SK-N-SH (cell line): ENCODE results near the gene KMT2E. TPM values are rescaled to one million over a fixed set of nuclear protein-coding genes. Genes with fewer than 3 reads are reported as not detected.

Source experiments
- CTCF ChIA-PET: fragments of 300-600, 350-600 bp; formaldehyde crosslinking; extraction: SDS; loops from one replicate; lab custom pipeline; 2021; lab: Yijun Ruan, JAX
- POLR2A ChIA-PET: fragments of 350-600 bp; sonication (Branson Sonifier 250); formaldehyde crosslinking; extraction: SDS; loops from one replicate; lab custom pipeline; 2020; ENCODE audit warnings: antibody characterized with exemption, inconsistent platforms; lab: Yijun Ruan, JAX
- DNase-seq: peaks from one replicate; pipeline ENCODE4 v3.0.0; 2012
- H2AFZ ChIP-seq: fragments of 200-600 bp; sonication (generic); 2 replicates; pipeline ENCODE4 v1.8.1; 2016; ENCODE audit warnings: antibody characterized with exemption, mild to moderate bottlenecking, low read depth
- H3F3A ChIP-seq: fragments of 200-600 bp; sonication (generic); replicated peaks from 2 replicates; pipeline ENCODE3; 2016; ENCODE audit warnings: antibody characterized with exemption, mild to moderate bottlenecking; ENCODE audit not compliant: insufficient read depth
- H3K27ac ChIP-seq, 2 experiments: fragments of 200-500 bp in 1 of 2; fragments of 200-600 bp in 1 of 2; sonication (Bioruptor generic) in 1 of 2; sonication (generic), shearing (Covaris generic) in 1 of 2; 2 replicates each; pipeline versions ENCODE4 v1.5.1 to v1.6.1; 2014 to 2016; ENCODE audit warnings: low read depth in 2 of 2, inconsistent platforms in 1 of 2, low read length in 1 of 2, mild to moderate bottlenecking in 1 of 2, mixed read lengths in 1 of 2
- H3K27me3 ChIP-seq: fragments of 200-600 bp; sonication (generic), shearing (Covaris generic); 2 replicates; pipeline ENCODE4 v1.6.1; 2016; ENCODE audit warnings: mixed run types; ENCODE audit not compliant: insufficient read depth
- H3K36me3 ChIP-seq, 2 experiments: fragments of 200-500 bp in 1 of 2; fragments of 200-600 bp in 1 of 2; sonication (Bioruptor generic) in 1 of 2; sonication (generic) in 1 of 2; replicated peaks in 1 of 2; 2 replicates each; pipeline versions ENCODE3 to v1.5.1; 2014 to 2016; ENCODE audit warnings: low read length in 1 of 2, mild to moderate bottlenecking in 1 of 2; ENCODE audit not compliant: insufficient read depth in 2 of 2, control insufficient read depth in 1 of 2
- H3K4me1 ChIP-seq, 2 experiments: fragments of 200-500 bp in 1 of 2; fragments of 200-600 bp in 1 of 2; sonication (Bioruptor generic) in 1 of 2; sonication (generic), shearing (Covaris generic) in 1 of 2; 2 replicates each; pipeline versions ENCODE4 v1.5.1 to v1.6.1; 2014 to 2016; ENCODE audit warnings: low read depth in 1 of 2, low read length in 1 of 2, mixed run types in 1 of 2; ENCODE audit not compliant: insufficient read depth in 2 of 2, control insufficient read depth in 1 of 2
- H3K4me2 ChIP-seq: fragments of 200-600 bp; sonication (generic), shearing (Covaris generic); 2 replicates; pipeline ENCODE4 v1.6.1; 2017; ENCODE audit warnings: mixed run types
- H3K4me3 ChIP-seq, 2 experiments: fragments of 200-500 bp in 1 of 2; fragments of 200-600 bp in 1 of 2; sonication (Bioruptor generic) in 1 of 2; sonication (generic), shearing (Covaris generic) in 1 of 2; 2 replicates each; pipeline versions ENCODE4 v1.5.1 to v1.8.1; 2014 to 2016; ENCODE audit warnings: low read depth in 2 of 2, inconsistent platforms in 1 of 2, low read length in 1 of 2, mild to moderate bottlenecking in 1 of 2, mixed read lengths in 1 of 2, moderate library complexity in 1 of 2
- H3K79me2 ChIP-seq: fragments of 200-600 bp; sonication (generic); 2 replicates; pipeline ENCODE4 v1.8.1; 2017; ENCODE audit warnings: mild to moderate bottlenecking; ENCODE audit not compliant: insufficient read depth
- H3K9ac ChIP-seq: fragments of 200-600 bp; sonication (generic); 2 replicates; pipeline ENCODE4 v1.6.1; 2017; ENCODE audit warnings: mixed run types
- H3K9me2 ChIP-seq: fragments of 200-600 bp; sonication (generic); 2 replicates; pipeline ENCODE4 v1.6.1; 2017; ENCODE audit warnings: mixed run types
- H3K9me3 ChIP-seq: fragments of 200-600 bp; sonication (generic); 2 replicates; pipeline ENCODE4 v1.6.1; 2017; ENCODE audit warnings: mixed run types, mild to moderate bottlenecking, moderate library complexity
- H4K20me1 ChIP-seq: fragments of 200-600 bp; sonication (generic); 2 replicates; pipeline ENCODE4 v1.6.1; 2017; ENCODE audit warnings: mild to moderate bottlenecking, mixed run types; ENCODE audit not compliant: insufficient read depth
- ELF1 ChIP-seq: IDR thresholded peaks from 2 replicates; pipeline ENCODE4 v1.4.0; 2012
- EP300 ChIP-seq, 2 experiments: IDR thresholded peaks; 2 replicates each; pipeline versions ENCODE4 v1.4.0 to v1.6.1; 2012; ENCODE audit warnings: borderline replicate concordance in 1 of 2, low read depth in 1 of 2, low read length in 1 of 2
- EZH2phosphoT487 ChIP-seq: fragments of 200-600 bp; sonication (generic); IDR thresholded peaks from 2 replicates; pipeline ENCODE4 v1.6.1; 2017; ENCODE audit warnings: low read depth, mixed run types, mild to moderate bottlenecking, antibody characterized with exemption, moderate library complexity, borderline replicate concordance
- FOXJ3 ChIP-seq: sonication (generic); formaldehyde crosslinking; IDR thresholded peaks from 2 replicates; pipeline ENCODE4 v1.5.1; 2020; ENCODE audit warnings: mild to moderate bottlenecking, missing genetic modification reagents
- GABPA ChIP-seq: IDR thresholded peaks from 2 replicates; pipeline ENCODE4 v1.4.0; 2012; ENCODE audit warnings: low read depth, mild to moderate bottlenecking
- GATA2 ChIP-seq: sonication (generic); formaldehyde crosslinking; IDR thresholded peaks from 2 replicates; pipeline ENCODE4 v1.5.0; 2020; ENCODE audit warnings: mild to moderate bottlenecking, missing genetic modification reagents
- IRF3 ChIP-seq: fragments of 150-350 bp; IDR thresholded peaks from 2 replicates; pipeline ENCODE4 v1.6.1; 2016; ENCODE audit warnings: mild to moderate bottlenecking, low read depth, low read length
- JUND ChIP-seq: IDR thresholded peaks from 2 replicates; pipeline ENCODE4 v1.4.0; 2012
- MAX ChIP-seq: IDR thresholded peaks from 2 replicates; pipeline ENCODE4 v1.4.0; 2012; ENCODE audit warnings: low read depth
- MEF2A ChIP-seq: IDR thresholded peaks from 2 replicates; pipeline ENCODE4 v1.4.0; 2012; ENCODE audit warnings: low read depth, borderline replicate concordance
- NFIC ChIP-seq: IDR thresholded peaks from 2 replicates; pipeline ENCODE4 v1.4.0; 2012; ENCODE audit warnings: borderline replicate concordance
- NRF1 ChIP-seq: IDR thresholded peaks from 2 replicates; pipeline ENCODE4 v1.6.1; 2012; ENCODE audit warnings: low read depth, mild to moderate bottlenecking, low read length
- PBX3 ChIP-seq: IDR thresholded peaks from 2 replicates; pipeline ENCODE4; 2012
- RAD21 ChIP-seq: IDR thresholded peaks from 2 replicates; pipeline ENCODE4 v1.6.1; 2012; ENCODE audit warnings: mild to moderate bottlenecking, low read length
- RCOR1 ChIP-seq: fragments of 150-350 bp; IDR thresholded peaks from 2 replicates; pipeline ENCODE4 v1.6.1; 2017; ENCODE audit warnings: antibody characterized with exemption, low read length
- RXRA ChIP-seq: IDR thresholded peaks from 2 replicates; pipeline ENCODE4 v1.4.0; 2012; ENCODE audit warnings: low read depth, mild to moderate bottlenecking, borderline replicate concordance
- SIN3A ChIP-seq: IDR thresholded peaks from 2 replicates; pipeline ENCODE4 v1.6.1; 2012; ENCODE audit warnings: low read depth, mild to moderate bottlenecking, low read length, moderate library complexity, borderline replicate concordance
- TEAD4 ChIP-seq: IDR thresholded peaks from 2 replicates; pipeline ENCODE4 v1.4.0; 2012; ENCODE audit warnings: mild to moderate bottlenecking, borderline replicate concordance; ENCODE audit not compliant: insufficient read depth
- USF1 ChIP-seq: IDR thresholded peaks from 2 replicates; pipeline ENCODE4 v1.4.0; 2012; ENCODE audit warnings: low read depth, borderline replicate concordance
- USF2 ChIP-seq: fragments of 150-350 bp; IDR thresholded peaks from 2 replicates; pipeline ENCODE4 v1.6.1; 2017; ENCODE audit warnings: antibody characterized with exemption, low read length, low read depth, borderline replicate concordance
- whole genome bisulfite sequencing: methylation state at CpG from one replicate; pipeline ENCODE4 v1.1.6; 2017; ENCODE audit warnings: low lambda C conversion rate; 5-methylcytosine and 5-hydroxymethylcytosine counted together
- polyA plus RNA-seq, 3 experiments: library from polyadenylated mRNA; depleted of rRNA; stranded (reverse); fragments of >200 nt; gene quantifications; 2 replicates each; pipeline ENCODE4 v1.2.3, GENCODE V29; 2012

KMT2E gene
- polyA plus RNA-seq, 1 of the 3 experiments (the other 2 are of a cell fraction), result 6.4 TPM

GRCh38 chr7:105032553-105033214 lies 18.7 kb downstream of the KMT2E start:
- Histone ChIP-seq H3K9me2 (no peaks in the 10 kb centered on the region), H3F3A (peaks cover 5% of the 10 kb centered on the region), H3K9ac (no peak overlapping the region), H3K9me3 (no peaks in the 10 kb centered on the region), H3K36me3 (peaks cover 0 to 12% of the 10 kb centered on the region in 2 experiments), H3K79me2 (peaks cover 99% of the 10 kb centered on the region), H3K27me3 (no peaks in the 10 kb centered on the region), H2AFZ (no peak overlapping the region), H3K27ac (no peak overlapping the region), H3K4me3 (no peak overlapping the region), H3K4me1 (peaks cover 0 to 5% of the 10 kb centered on the region in 2 experiments; a peak in 1 of 4 replicates), H3K4me2 (no peak overlapping the region), H4K20me1 (peaks cover 99% of the 10 kb centered on the region)
- no peak for TF ChIP-seq TEAD4
- ChIA-PET POLR2A (no interaction called here), CTCF (no interaction called here)
- WGBS, result 100% methylated on average over 1 of the region's 1 CpG
- DNase-seq, result no peak

GRCh38 chr7:105035349-105035748 lies 21.3 kb downstream of the KMT2E start:
- Histone ChIP-seq H3F3A (peaks cover 12% of the 10 kb centered on the region), H3K27me3 (no peaks in the 10 kb centered on the region), H3K4me3 (no peak overlapping the region), H3K4me2 (no peak overlapping the region), H3K9ac (no peak overlapping the region), H3K9me2 (no peaks in the 10 kb centered on the region), H4K20me1 (peaks cover 99% of the 10 kb centered on the region), H3K79me2 (peaks cover 99% of the 10 kb centered on the region), H2AFZ (no peak overlapping the region), H3K4me1 (peaks cover 10 to 11% of the 10 kb centered on the region in 2 experiments; a peak in 3 of 4 replicates), H3K27ac (no peak overlapping the region), H3K36me3 (peaks cover 2 to 26% of the 10 kb centered on the region in 2 experiments), H3K9me3 (no peaks in the 10 kb centered on the region)
- no peak for DNase-seq
- whole genome bisulfite sequencing, result 98% methylated on average over 5 of the region's 5 CpGs
- TF ChIP-seq SIN3A, result no peak
- no peak for TF ChIP-seq JUND
- no peak for TF ChIP-seq USF2
- TF ChIP-seq FOXJ3 (CRISPR knock-in tag), result no peak
- no peak for TF ChIP-seq PBX3
- TF ChIP-seq NFIC, result no peak
- TF ChIP-seq ELF1, result no peak
- no peak for TF ChIP-seq TEAD4
- TF ChIP-seq IRF3, result no peak
- TF ChIP-seq MEF2A, result no peak
- no peak for TF ChIP-seq GATA2
- TF ChIP-seq GABPA, result no peak
- TF ChIP-seq EZH2phosphoT487, result no peak
- no peak for TF ChIP-seq MAX
- no peak for TF ChIP-seq RXRA
- TF ChIP-seq NRF1, result no peak
- TF ChIP-seq RAD21, result no peak
- no peak for TF ChIP-seq USF1
- TF ChIP-seq RCOR1, result no peak
- TF ChIP-seq EP300 (IDR thresholded peaks at IDR 0.05; ENCODE audit: borderline replicate concordance in 1 of 2, low read depth in 1 of 2, low read length in 1 of 2), result no peak
- ChIA-PET POLR2A (no interaction called here), CTCF (interaction anchor here (1.0 kb wide), 1 partner anchor 8 kb away, joined by 3 read pairs; no protein-coding TSS in a partner anchor)
